Neural cell (in vitro differentiated cells): Measurements from ENCODE around the gene DPH6. TPM values are rescaled to one million over a fixed set of nuclear protein-coding genes. Genes with fewer than 3 reads are reported as not detected.

ENCODE experiments used
- H2AFZ ChIP-seq: fragments of 200-600, 300-800 bp; sonication (generic), shearing (Covaris generic); 2 replicates; pipeline ENCODE4 v1.6.0; 2014; ENCODE audit warnings: low read depth, mild to moderate bottlenecking, antibody characterized with exemption, low read length, moderate library complexity
- H3F3A ChIP-seq: fragments of 200-600 bp; shearing (Covaris generic); 2 replicates; pipeline ENCODE4 v1.6.1; 2016; ENCODE audit warnings: mild to moderate bottlenecking, moderate library complexity, mixed read lengths, antibody characterized with exemption, low read length; ENCODE audit not compliant: insufficient read depth, poor library complexity, severe bottlenecking
- H3K27ac ChIP-seq: fragments of 200-600, 300-800 bp; sonication (generic), shearing (Covaris generic); 2 replicates; pipeline ENCODE4 v1.5.1; 2014; ENCODE audit warnings: mild to moderate bottlenecking, low read length, moderate library complexity
- H3K27me3 ChIP-seq: fragments of 300-800, 200-600 bp; sonication (generic), shearing (Covaris generic); 2 replicates; pipeline ENCODE4 v1.6.0; 2014; ENCODE audit warnings: mild to moderate bottlenecking, low read depth, low read length, moderate library complexity; ENCODE audit not compliant: insufficient read depth
- H3K36me3 ChIP-seq: fragments of 300-800, 200-600 bp; sonication (generic), shearing (Covaris generic); 2 replicates; pipeline ENCODE4 v1.5.1; 2014; ENCODE audit warnings: mild to moderate bottlenecking, antibody characterized with exemption, low read length, moderate library complexity; ENCODE audit not compliant: insufficient read depth
- H3K4me2 ChIP-seq: fragments of 300-800, 200-600 bp; sonication (generic), shearing (Covaris generic); 2 replicates; pipeline ENCODE4 v1.6.0; 2014; ENCODE audit warnings: mild to moderate bottlenecking, low read length
- H3K4me3 ChIP-seq: fragments of 300-800, 200-600 bp; sonication (generic), shearing (Covaris generic); 2 replicates; pipeline ENCODE4 v1.5.1; 2014; ENCODE audit warnings: mild to moderate bottlenecking, low read length, moderate library complexity
- H3K79me2 ChIP-seq: fragments of 200-600 bp; shearing (Covaris generic); replicated peaks from 2 replicates; pipeline ENCODE4 v1.6.0; 2014; ENCODE audit warnings: mild to moderate bottlenecking, low read length, moderate library complexity; ENCODE audit not compliant: insufficient read depth
- H3K9ac ChIP-seq: fragments of 300-800, 200-600 bp; sonication (generic), shearing (Covaris generic); 2 replicates; pipeline ENCODE4 v1.6.1; 2016; ENCODE audit warnings: mild to moderate bottlenecking, low read length, mixed read lengths
- H3K9me2 ChIP-seq: fragments of 200-600 bp; shearing (Covaris generic); 2 replicates; pipeline ENCODE4 v1.6.1; 2016; ENCODE audit warnings: mild to moderate bottlenecking, low read length, mixed read lengths; ENCODE audit not compliant: insufficient read depth
- H3K9me3 ChIP-seq: fragments of 200-600, 300-800 bp; sonication (generic), shearing (Covaris generic); 2 replicates; pipeline ENCODE4 v1.6.1; 2016; ENCODE audit warnings: mild to moderate bottlenecking, mixed run types, low read length, moderate library complexity, mixed read lengths
- H4K20me1 ChIP-seq: fragments of 200-600 bp; shearing (Covaris generic); 2 replicates; pipeline ENCODE4 v1.6.1; 2016; ENCODE audit warnings: mild to moderate bottlenecking, mixed run types; ENCODE audit not compliant: insufficient read depth
- EP300 ChIP-seq: fragments of 450-650 bp; conservative IDR thresholded peaks from 2 replicates; pipeline ENCODE4 v1.6.1; 2014; ENCODE audit warnings: antibody characterized with exemption, mild to moderate bottlenecking, moderate library complexity; ENCODE audit not compliant: poor library complexity, severe bottlenecking
- EZH2 ChIP-seq: fragments of 200-600, 300-800 bp; shearing (Covaris generic), sonication (generic); IDR thresholded peaks from 2 replicates; pipeline ENCODE4 v1.6.1; 2014; ENCODE audit warnings: antibody characterized with exemption, low read length, borderline replicate concordance, mild to moderate bottlenecking; ENCODE audit not compliant: insufficient read depth, poor library complexity, severe bottlenecking
- MXI1 ChIP-seq: fragments of 450-650 bp; conservative IDR thresholded peaks from 2 replicates; pipeline ENCODE4 v1.6.1; 2014; ENCODE audit warnings: antibody characterized with exemption, mild to moderate bottlenecking; ENCODE audit not compliant: poor library complexity, severe bottlenecking
- POLR2AphosphoS5 ChIP-seq: IDR thresholded peaks from 2 replicates; pipeline ENCODE4 v1.6.1; 2012
- RAD21 ChIP-seq: fragments of 450-650 bp; conservative IDR thresholded peaks from 2 replicates; pipeline ENCODE4 v1.6.1; 2014; ENCODE audit warnings: antibody characterized with exemption, mild to moderate bottlenecking, moderate library complexity
- REST ChIP-seq: IDR thresholded peaks from 2 replicates; pipeline ENCODE4 v1.6.1; 2012; ENCODE audit warnings: borderline replicate concordance
- SMC3 ChIP-seq: fragments of 450-650 bp; conservative IDR thresholded peaks from 2 replicates; pipeline ENCODE4 v1.6.1; 2014; ENCODE audit warnings: antibody characterized with exemption, mild to moderate bottlenecking, moderate library complexity; ENCODE audit not compliant: poor library complexity
- TAF1 ChIP-seq: IDR thresholded peaks from 2 replicates; pipeline ENCODE4 v1.6.1; 2012; ENCODE audit warnings: low read depth
- polyA plus RNA-seq: library from polyadenylated mRNA; depleted of rRNA; stranded (reverse); fragments of >200 nt; gene quantifications from 2 replicates; pipeline ENCODE4 v1.2.3, GENCODE V29; 2014
- TF ChIP-seq, protein P1 (sequence below): fragments of 450-650 bp; IDR thresholded peaks from 2 replicates; pipeline ENCODE4 v1.5.1; 2014; ENCODE audit warnings: antibody characterized with exemption, mild to moderate bottlenecking, moderate library complexity; ENCODE audit not compliant: poor library complexity, severe bottlenecking

DPH6 gene
- polyA plus RNA-seq, 1 donor from 2014 or later: 6.9 TPM

DNA sequence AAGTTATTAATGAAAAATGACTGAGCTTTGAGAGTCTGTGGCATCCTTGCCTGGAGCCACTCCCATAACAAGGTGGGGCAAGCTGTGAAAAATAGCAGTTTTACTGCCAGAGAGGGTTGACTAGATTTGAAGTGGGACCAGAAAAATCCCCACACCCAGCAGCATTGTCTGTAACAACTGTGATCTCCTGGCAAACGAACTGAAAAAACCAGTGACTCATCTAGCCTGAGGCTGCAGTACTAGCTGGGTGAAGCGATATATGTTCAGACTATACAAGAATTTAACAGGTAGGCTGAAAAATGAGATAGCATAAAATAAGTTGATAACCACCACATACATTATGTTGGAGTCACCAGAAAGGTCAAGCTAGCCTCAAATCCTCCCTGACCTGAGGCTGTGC, 64.0 kb downstream of the DPH6 start:
- H3K4me2 ChIP-seq: no peak overlapping the region

DNA sequence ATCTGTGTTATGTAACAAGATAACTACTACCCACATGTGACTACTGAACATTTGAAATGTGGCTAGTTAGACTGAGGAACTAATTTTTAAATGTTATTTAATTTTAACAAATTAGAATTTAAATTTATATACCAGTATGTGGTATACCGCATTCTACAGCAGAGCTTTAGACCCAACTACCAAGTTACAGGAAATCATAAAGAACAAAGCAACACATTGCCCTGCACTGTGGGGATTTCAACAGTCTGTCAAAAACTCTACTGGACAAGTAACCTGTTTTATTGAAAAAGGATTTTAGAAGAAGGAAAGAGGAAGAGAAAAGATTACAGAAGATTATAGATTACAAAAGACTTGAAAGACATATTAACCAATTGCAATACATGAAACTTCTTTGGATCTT, 64.9 kb downstream of the DPH6 start:
- Histone ChIP-seq H3K4me3 (no peak overlapping the region), H3K9ac (no peak overlapping the region)
- TF ChIP-seq EP300 (no peak), POLR2AphosphoS5 (no peak), RAD21 (no peak), REST (no peak), TAF1 (no peak), EZH2 (no peak), SMC3 (no peak)
- TF ChIP-seq, protein P1, sequence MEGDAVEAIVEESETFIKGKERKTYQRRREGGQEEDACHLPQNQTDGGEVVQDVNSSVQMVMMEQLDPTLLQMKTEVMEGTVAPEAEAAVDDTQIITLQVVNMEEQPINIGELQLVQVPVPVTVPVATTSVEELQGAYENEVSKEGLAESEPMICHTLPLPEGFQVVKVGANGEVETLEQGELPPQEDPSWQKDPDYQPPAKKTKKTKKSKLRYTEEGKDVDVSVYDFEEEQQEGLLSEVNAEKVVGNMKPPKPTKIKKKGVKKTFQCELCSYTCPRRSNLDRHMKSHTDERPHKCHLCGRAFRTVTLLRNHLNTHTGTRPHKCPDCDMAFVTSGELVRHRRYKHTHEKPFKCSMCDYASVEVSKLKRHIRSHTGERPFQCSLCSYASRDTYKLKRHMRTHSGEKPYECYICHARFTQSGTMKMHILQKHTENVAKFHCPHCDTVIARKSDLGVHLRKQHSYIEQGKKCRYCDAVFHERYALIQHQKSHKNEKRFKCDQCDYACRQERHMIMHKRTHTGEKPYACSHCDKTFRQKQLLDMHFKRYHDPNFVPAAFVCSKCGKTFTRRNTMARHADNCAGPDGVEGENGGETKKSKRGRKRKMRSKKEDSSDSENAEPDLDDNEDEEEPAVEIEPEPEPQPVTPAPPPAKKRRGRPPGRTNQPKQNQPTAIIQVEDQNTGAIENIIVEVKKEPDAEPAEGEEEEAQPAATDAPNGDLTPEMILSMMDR: no peak

More for the DNA sequence above, 64.0 kb downstream of the DPH6 start:
- TF ChIP-seq EZH2 (no peak), MXI1 (no peak), SMC3 (no peak), RAD21 (no peak), POLR2AphosphoS5 (no peak), TAF1 (no peak), EP300 (no peak), REST (no peak)
- TF ChIP-seq, protein P1: no peak
- H2AFZ ChIP-seq: no peak overlapping the region
- H3F3A ChIP-seq: no peaks in the 10 kb centered on the region
- H3K27me3 ChIP-seq: no peaks in the 10 kb centered on the region
- no peak overlapping the region for H3K9ac ChIP-seq
- no peaks in the 10 kb centered on the region for H3K9me2 ChIP-seq
- H3K27ac ChIP-seq: no peak overlapping the region
- H3K9me3 ChIP-seq: peaks cover 5% of the 10 kb centered on the region
- no peaks in the 10 kb centered on the region for H4K20me1 ChIP-seq
- H3K36me3 ChIP-seq: no peaks in the 10 kb centered on the region
- no peaks in the 10 kb centered on the region for H3K79me2 ChIP-seq
- H3K4me3 ChIP-seq: no peak overlapping the region

More for the DNA sequence above, 64.9 kb downstream of the DPH6 start:
- Histone ChIP-seq H4K20me1 (no peaks in the 10 kb centered on the region), H3K27me3 (no peaks in the 10 kb centered on the region), H3K27ac (no peak overlapping the region), H3K9me2 (no peaks in the 10 kb centered on the region), H3K36me3 (no peaks in the 10 kb centered on the region), H3K79me2 (no peaks in the 10 kb centered on the region), H3K9me3 (peaks cover 5% of the 10 kb centered on the region), H3F3A (no peaks in the 10 kb centered on the region), H3K4me2 (no peak overlapping the region), H2AFZ (no peak overlapping the region)
